Neuron (in vitro differentiated cells): Measurements from ENCODE around the gene UNK.

Experiments used
- H2AFZ ChIP-seq: one replicate; pipeline ENCODE4 v1.6.1; 2013; ENCODE audit warnings: low read depth, mild to moderate bottlenecking, inconsistent platforms, low read length, moderate library complexity
- H3K27me3 ChIP-seq: one replicate; pipeline ENCODE4 v1.6.1; 2013; ENCODE audit warnings: low read length; ENCODE audit not compliant: insufficient read depth
- H3K36me3 ChIP-seq: one replicate; pipeline ENCODE4 v1.6.1; 2013; ENCODE audit warnings: low read length; ENCODE audit not compliant: insufficient read depth
- H3K4me1 ChIP-seq: one replicate; pipeline ENCODE4 v1.6.1; 2013; ENCODE audit warnings: low read length; ENCODE audit not compliant: insufficient read depth
- H3K4me3 ChIP-seq: 2 replicates; pipeline ENCODE4 v1.5.1; 2013; ENCODE audit warnings: mild to moderate bottlenecking, low read length, moderate library complexity
- H3K9me3 ChIP-seq: one replicate; pipeline ENCODE4 v1.6.1; 2013; ENCODE audit warnings: low read length

Gene UNK

GRCh38 chr17:75839942-75840798 lies 55.6 kb downstream of the UNK start:
- Histone ChIP-seq H3K9me3 (no peaks in the 10 kb centered on the region), H3K36me3 (no peaks in the 10 kb centered on the region), H3K4me1 (no peaks in the 10 kb centered on the region), H3K27me3 (no peaks in the 10 kb centered on the region), H2AFZ (no peak overlapping the region), H3K4me3 (no peak overlapping the region)

DNA sequence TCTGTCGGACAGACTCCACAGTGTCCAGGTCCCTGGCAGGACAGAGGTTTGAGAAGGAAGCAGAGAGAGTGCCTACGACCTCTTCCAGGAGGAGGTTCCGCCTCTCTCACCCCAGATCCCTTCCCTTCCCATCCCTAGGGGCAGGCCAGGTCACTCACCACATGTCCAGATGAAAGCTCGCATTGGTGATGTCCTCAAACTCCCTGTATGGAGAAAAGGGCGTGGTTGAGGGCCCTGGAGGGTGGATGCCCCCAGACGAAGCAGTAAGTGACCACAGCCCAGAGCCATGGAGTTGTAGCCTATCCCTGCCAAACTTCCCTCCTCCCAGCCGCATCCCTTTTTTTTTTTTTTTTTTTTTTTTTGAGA lies 56.2 kb downstream of the UNK start:
- Histone ChIP-seq H3K27me3 (no peaks in the 10 kb centered on the region), H3K9me3 (no peaks in the 10 kb centered on the region), H3K4me3 (no peak overlapping the region), H3K36me3 (no peaks in the 10 kb centered on the region), H3K4me1 (no peaks in the 10 kb centered on the region), H2AFZ (no peak overlapping the region)

GRCh38 chr17:75842411-75842810 lies 57.8 kb downstream of the UNK start:
- Histone ChIP-seq H3K4me3 (no peak overlapping the region), H3K9me3 (no peaks in the 10 kb centered on the region), H3K27me3 (no peaks in the 10 kb centered on the region), H2AFZ (no peak overlapping the region), H3K36me3 (peaks cover 14% of the 10 kb centered on the region), H3K4me1 (no peaks in the 10 kb centered on the region)

DNA sequence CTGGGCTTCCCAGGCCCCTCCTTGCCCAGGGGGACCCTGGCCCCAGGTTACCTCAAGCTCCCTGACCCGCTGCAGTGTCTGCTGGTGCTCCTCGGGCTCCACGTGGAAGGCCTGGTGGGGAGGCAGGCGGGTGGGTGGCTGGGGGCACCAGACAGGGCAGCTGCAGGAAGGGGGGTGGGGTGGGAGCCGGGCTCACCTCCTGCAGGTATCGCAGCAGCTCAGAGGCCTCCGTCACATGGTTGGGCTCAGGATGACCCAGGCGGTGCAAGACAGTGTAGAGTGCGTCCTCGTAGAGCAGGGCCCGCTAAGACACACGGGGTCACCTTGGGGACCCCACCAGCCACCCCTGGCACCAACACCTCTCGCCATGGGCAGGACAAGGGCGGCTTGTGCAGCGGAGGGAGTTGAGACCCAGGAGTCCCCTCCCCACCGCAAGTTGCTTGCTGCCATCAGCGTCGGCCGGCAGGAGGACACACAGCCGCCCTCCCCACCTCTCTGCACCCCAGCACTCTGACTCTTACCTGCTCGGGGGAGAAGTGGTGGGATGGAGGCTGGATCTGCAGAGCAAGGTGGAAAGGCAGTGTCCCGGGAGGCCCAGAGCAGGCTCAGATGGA lies 58.5 kb downstream of the UNK start:
- Histone ChIP-seq H3K36me3 (peaks cover 20% of the 10 kb centered on the region), H3K4me3 (no peak overlapping the region), H3K4me1 (no peaks in the 10 kb centered on the region), H3K27me3 (no peaks in the 10 kb centered on the region), H3K9me3 (no peaks in the 10 kb centered on the region), H2AFZ (no peak overlapping the region)

- Histone ChIP-seq H3K9me3 (no peaks in the 10 kb centered on the region), H3K4me1 (no peaks in the 10 kb centered on the region), H2AFZ (no peak within 1 kb of the TSS), H3K36me3 (peaks cover 27% of the 10 kb centered on the region), H3K27me3 (no peaks in the 10 kb centered on the region), H3K4me3 (no peak within 1 kb of the TSS)
Measured at GRCh38 chr17:75843577-75844529, 59.2 kb downstream of the UNK start, which contains the start of gene UNC13D. UNC13D (minus strand) TSS chr17:75844404; CDS start chr17:75844337, 67 bp downstream.

- H3K36me3 ChIP-seq: peaks cover 35% of the 10 kb centered on the region
- H3K4me3 ChIP-seq: no peak overlapping the region
- no peaks in the 10 kb centered on the region for H3K4me1 ChIP-seq
- no peak overlapping the region for H2AFZ ChIP-seq
- no peaks in the 10 kb centered on the region for H3K27me3 ChIP-seq
- H3K9me3 ChIP-seq: no peaks in the 10 kb centered on the region
Measured at GRCh38 chr17:75844530-75845057, 60.0 kb downstream of the UNK start.

- H2AFZ ChIP-seq: no peak overlapping the region
- no peaks in the 10 kb centered on the region for H3K9me3 ChIP-seq
- no peak overlapping the region for H3K4me3 ChIP-seq
- no peaks in the 10 kb centered on the region for H3K4me1 ChIP-seq
- H3K27me3 ChIP-seq: no peaks in the 10 kb centered on the region
- H3K36me3 ChIP-seq: peaks cover 39% of the 10 kb centered on the region
Measured at GRCh38 chr17:75845058-75845711, 60.6 kb downstream of the UNK start.

- Histone ChIP-seq H3K4me3 (no peak overlapping the region), H3K27me3 (no peaks in the 10 kb centered on the region), H3K9me3 (no peaks in the 10 kb centered on the region), H2AFZ (no peak overlapping the region), H3K4me1 (no peaks in the 10 kb centered on the region), H3K36me3 (peaks cover 46% of the 10 kb centered on the region)
Measured at GRCh38 chr17:75845933-75846691, 61.5 kb downstream of the UNK start.

- Histone ChIP-seq H3K4me1 (no peaks in the 10 kb centered on the region), H3K36me3 (peaks cover 52% of the 10 kb centered on the region), H3K27me3 (no peaks in the 10 kb centered on the region), H3K4me3 (no peak overlapping the region), H2AFZ (no peak overlapping the region), H3K9me3 (no peaks in the 10 kb centered on the region)
Measured at GRCh38 chr17:75846692-75847613, 62.3 kb downstream of the UNK start.

DNA sequence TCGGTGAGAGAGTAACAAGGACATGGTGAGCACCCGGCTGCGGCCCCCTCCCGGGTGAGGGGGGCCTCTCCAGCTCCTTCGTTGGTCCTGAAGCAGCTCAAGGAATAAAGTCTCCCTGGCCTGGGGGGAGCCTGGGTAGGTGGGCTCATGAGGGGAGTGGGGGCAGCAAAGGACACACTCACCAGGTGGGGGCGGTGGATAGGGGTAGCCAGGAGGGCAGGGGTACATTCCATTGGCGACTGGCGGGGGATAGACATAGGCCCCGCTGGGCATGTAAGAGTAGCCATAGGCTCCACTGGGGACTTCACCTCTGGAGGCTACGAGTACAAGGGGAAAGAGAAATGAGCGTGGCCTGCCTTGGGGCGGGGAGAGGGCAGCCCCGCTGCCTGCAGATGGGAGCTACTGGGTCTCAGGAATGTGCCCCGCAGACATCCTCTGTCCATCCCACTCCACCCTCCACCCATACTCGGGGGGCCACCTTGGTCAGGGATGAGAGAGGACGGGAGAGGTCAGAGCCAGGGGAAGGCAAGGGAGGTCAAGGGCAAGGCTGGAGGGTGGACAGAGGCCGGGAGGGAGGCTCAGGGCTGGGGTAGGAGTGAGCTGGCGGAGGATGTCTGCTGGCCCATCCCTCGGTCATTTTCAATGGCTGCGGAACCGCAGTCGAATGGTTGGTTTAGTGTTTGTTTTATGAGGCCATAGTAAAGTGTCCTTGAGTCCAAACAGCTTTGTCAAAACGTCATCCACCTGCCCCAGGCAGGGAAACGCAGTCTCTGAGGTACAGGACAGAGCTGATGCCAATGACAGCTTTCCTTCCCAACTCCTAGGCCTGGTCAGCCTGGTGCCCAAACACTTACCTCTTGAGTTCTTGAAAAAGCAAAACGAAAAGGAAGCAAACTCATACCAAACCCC lies 63.3 kb downstream of the UNK start:
- Histone ChIP-seq H3K4me1 (no peaks in the 10 kb centered on the region), H3K27me3 (no peaks in the 10 kb centered on the region), H2AFZ (no peak overlapping the region), H3K9me3 (no peaks in the 10 kb centered on the region), H3K36me3 (peaks cover 52% of the 10 kb centered on the region), H3K4me3 (no peak overlapping the region)
